GM12878 (cell line): ENCODE data around the gene ADAT3. TPM values are rescaled to one million over a fixed set of nuclear protein-coding genes. Genes with fewer than 3 reads are reported as not detected.

Experiments
- polyA plus RNA-seq, 11 experiments: library from polyadenylated mRNA; depleted of rRNA in 4 of 11; unstranded in 6 of 11; stranded (reverse) in 5 of 11; fragments of >200 nt; fragmentation: Nextera tagmentation in 4 of 11; fragmentation: Illumina TruSeq in 1 of 11; extraction: Ambion mirVana in 4 of 11; extraction: Trizol in 1 of 11; gene quantifications; 1 replicate in 1 of 11; 2 replicates in 10 of 11; pipeline versions ENCODE4 v1.2.1 to v1.2.3, GENCODE V29; 2011 to 2016; ENCODE audit warnings: inconsistent platforms in 2 of 11, missing spikeins in 2 of 11, low read depth in 1 of 11
- total RNA-seq, 4 experiments: library from RNA; depleted of rRNA in 3 of 4; stranded (reverse); fragments of >200 nt in 3 of 4; fragmentation: Illumina TruSeq in 1 of 4; extraction: Trizol in 1 of 4; gene quantifications; 2 replicates each; pipeline versions ENCODE4 v1.2.1 to v1.2.3, GENCODE V29; 2013 to 2021

Gene ADAT3
- total and polyA plus RNA-seq, 10 of the 15 experiments (the other 5 are each of a cell fraction or from before 2014, with no cell fraction given): 0.27 to 11.8 (median 7.7) TPM; not detected in 3

Other genes with a start within 250 kb of the ADAT3 start
Only the 7 nearest of the 12 such genes appear.
- 0.38 and 0.51 TPM in 2 replicates for gene ATP8B3, start 93.1 kb upstream of the ADAT3 start, total RNA-seq (2014; rRNA removed)
- 0.36 and 0.74 TPM in 2 replicates for gene ATP8B3, start 93.1 kb upstream of the ADAT3 start, total RNA-seq (2014; rRNA removed; fragmentation: Illumina TruSeq; extraction: Trizol)
- gene ATP8B3, start 93.1 kb upstream of the ADAT3 start, total RNA-seq (2021): 1.0 and 1.7 TPM in 2 replicates
- 0.86 and 1.6 TPM in 2 replicates for gene ATP8B3, start 93.1 kb upstream of the ADAT3 start, polyA plus RNA-seq (2011; rRNA removed)
- gene ATP8B3, start 93.1 kb upstream of the ADAT3 start, polyA plus RNA-seq (2014; fragmentation: Illumina TruSeq; extraction: Trizol): 0.43 and 0.48 TPM in 2 replicates
- gene ATP8B3, start 93.1 kb upstream of the ADAT3 start, polyA plus RNA-seq (2014; fragmentation: Nextera tagmentation; extraction: Ambion mirVana): under 1 TPM; 0.13 to 0.34 TPM
- 0.76 and 1.3 TPM in 2 replicates for gene ATP8B3, start 93.1 kb upstream of the ADAT3 start, polyA plus RNA-seq (2014; rRNA removed)
- gene ATP8B3, start 93.1 kb upstream of the ADAT3 start, polyA plus RNA-seq (2016; fragmentation: Nextera tagmentation; extraction: Ambion mirVana): 1 to 10 TPM in 1 of 2 experiments, under 1 TPM in 1; 0.54 to 1.0 TPM
- gene REXO1, start 56.9 kb upstream of the ADAT3 start, total RNA-seq (2014; rRNA removed): 5.2 and 11.7 TPM in 2 replicates
- gene REXO1, start 56.9 kb upstream of the ADAT3 start, total RNA-seq (2014; rRNA removed; fragmentation: Illumina TruSeq; extraction: Trizol): 6.4 and 8.5 TPM in 2 replicates
- gene REXO1, start 56.9 kb upstream of the ADAT3 start, total RNA-seq (2021): 38.1 and 45.2 TPM in 2 replicates
- 2.7 and 9.5 TPM in 2 replicates for gene REXO1, start 56.9 kb upstream of the ADAT3 start, polyA plus RNA-seq (2011; rRNA removed)
- gene REXO1, start 56.9 kb upstream of the ADAT3 start, polyA plus RNA-seq (2014; fragmentation: Illumina TruSeq; extraction: Trizol): 4.0 and 8.2 TPM in 2 replicates
- under 1 TPM; 0.03 to 0.64 TPM for gene REXO1, start 56.9 kb upstream of the ADAT3 start, polyA plus RNA-seq (2014; fragmentation: Nextera tagmentation; extraction: Ambion mirVana)
- 31.3 and 38.2 TPM in 2 replicates for gene REXO1, start 56.9 kb upstream of the ADAT3 start, polyA plus RNA-seq (2014; rRNA removed)
- gene REXO1, start 56.9 kb upstream of the ADAT3 start, polyA plus RNA-seq (2016; fragmentation: Nextera tagmentation; extraction: Ambion mirVana): 1 to 10 TPM; 3.7 to 8.4 TPM
- gene KLF16, start 41.8 kb upstream of the ADAT3 start, total RNA-seq (2014; rRNA removed): 5.4 and 6.2 TPM in 2 replicates
- gene KLF16, start 41.8 kb upstream of the ADAT3 start, total RNA-seq (2014; rRNA removed; fragmentation: Illumina TruSeq; extraction: Trizol): 2.2 and 2.6 TPM in 2 replicates
- 37.6 and 41.2 TPM in 2 replicates for gene KLF16, start 41.8 kb upstream of the ADAT3 start, total RNA-seq (2021)
- gene KLF16, start 41.8 kb upstream of the ADAT3 start, polyA plus RNA-seq (2011; rRNA removed): 0.89 and 1.6 TPM in 2 replicates
- gene KLF16, start 41.8 kb upstream of the ADAT3 start, polyA plus RNA-seq (2014; fragmentation: Illumina TruSeq; extraction: Trizol): 0.57 and 2.6 TPM in 2 replicates
- under 1 TPM; 0.03 to 0.24 TPM for gene KLF16, start 41.8 kb upstream of the ADAT3 start, polyA plus RNA-seq (2014; fragmentation: Nextera tagmentation; extraction: Ambion mirVana)
- gene KLF16, start 41.8 kb upstream of the ADAT3 start, polyA plus RNA-seq (2014; rRNA removed): 13.4 and 13.7 TPM in 2 replicates
- 1 to 10 TPM; 2.1 to 2.5 TPM for gene KLF16, start 41.8 kb upstream of the ADAT3 start, polyA plus RNA-seq (2016; fragmentation: Nextera tagmentation; extraction: Ambion mirVana)
- gene ABHD17A, start 19.9 kb upstream of the ADAT3 start, total RNA-seq (2014; rRNA removed): 109 and 126 TPM in 2 replicates
- 5.6 and 7.0 TPM in 2 replicates for gene ABHD17A, start 19.9 kb upstream of the ADAT3 start, total RNA-seq (2014; rRNA removed; fragmentation: Illumina TruSeq; extraction: Trizol)
- 72.6 and 77.6 TPM in 2 replicates for gene ABHD17A, start 19.9 kb upstream of the ADAT3 start, total RNA-seq (2021)
- 7.7 and 25.3 TPM in 2 replicates for gene ABHD17A, start 19.9 kb upstream of the ADAT3 start, polyA plus RNA-seq (2011; rRNA removed)
- gene ABHD17A, start 19.9 kb upstream of the ADAT3 start, polyA plus RNA-seq (2014; fragmentation: Illumina TruSeq; extraction: Trizol): 0.87 and 2.5 TPM in 2 replicates
- under 1 TPM in 1 of 2 experiments, not detected in 1; 0.13 TPM for gene ABHD17A, start 19.9 kb upstream of the ADAT3 start, polyA plus RNA-seq (2014; fragmentation: Nextera tagmentation; extraction: Ambion mirVana)
- gene ABHD17A, start 19.9 kb upstream of the ADAT3 start, polyA plus RNA-seq (2014; rRNA removed): 84.5 and 105 TPM in 2 replicates
- gene ABHD17A, start 19.9 kb upstream of the ADAT3 start, polyA plus RNA-seq (2016; fragmentation: Nextera tagmentation; extraction: Ambion mirVana): 10 to 100 TPM; 28.8 to 45.7 TPM
- gene SCAMP4, start within 50 bp of the ADAT3 start, total RNA-seq (2014; rRNA removed): 16.9 and 19.3 TPM in 2 replicates
- gene SCAMP4, start within 50 bp of the ADAT3 start, total RNA-seq (2014; rRNA removed; fragmentation: Illumina TruSeq; extraction: Trizol): 6.5 and 7.0 TPM in 2 replicates
- 34.7 and 38.7 TPM in 2 replicates for gene SCAMP4, start within 50 bp of the ADAT3 start, total RNA-seq (2021)
- gene SCAMP4, start within 50 bp of the ADAT3 start, polyA plus RNA-seq (2011; rRNA removed): 2.7 and 5.6 TPM in 2 replicates
- gene SCAMP4, start within 50 bp of the ADAT3 start, polyA plus RNA-seq (2014; fragmentation: Illumina TruSeq; extraction: Trizol): 5.1 and 8.7 TPM in 2 replicates
- 1 to 10 TPM in 1 of 2 experiments, under 1 TPM in 1; 0.63 to 2.3 TPM for gene SCAMP4, start within 50 bp of the ADAT3 start, polyA plus RNA-seq (2014; fragmentation: Nextera tagmentation; extraction: Ambion mirVana)
- 24.4 and 33.2 TPM in 2 replicates for gene SCAMP4, start within 50 bp of the ADAT3 start, polyA plus RNA-seq (2014; rRNA removed)
- 10 to 100 TPM; 33.8 to 34.4 TPM for gene SCAMP4, start within 50 bp of the ADAT3 start, polyA plus RNA-seq (2016; fragmentation: Nextera tagmentation; extraction: Ambion mirVana)
- gene CSNK1G2, start 35.8 kb downstream of the ADAT3 start, total RNA-seq (2014; rRNA removed): 78.9 and 79.6 TPM in 2 replicates
- 24.6 and 32.5 TPM in 2 replicates for gene CSNK1G2, start 35.8 kb downstream of the ADAT3 start, total RNA-seq (2014; rRNA removed; fragmentation: Illumina TruSeq; extraction: Trizol)
- gene CSNK1G2, start 35.8 kb downstream of the ADAT3 start, total RNA-seq (2021): 67.3 and 71.3 TPM in 2 replicates
- 25.2 and 54.1 TPM in 2 replicates for gene CSNK1G2, start 35.8 kb downstream of the ADAT3 start, polyA plus RNA-seq (2011; rRNA removed)
- gene CSNK1G2, start 35.8 kb downstream of the ADAT3 start, polyA plus RNA-seq (2014; fragmentation: Illumina TruSeq; extraction: Trizol): 3.1 and 17.5 TPM in 2 replicates
- under 1 TPM; 0.64 to 0.84 TPM for gene CSNK1G2, start 35.8 kb downstream of the ADAT3 start, polyA plus RNA-seq (2014; fragmentation: Nextera tagmentation; extraction: Ambion mirVana)
- gene CSNK1G2, start 35.8 kb downstream of the ADAT3 start, polyA plus RNA-seq (2014; rRNA removed): 107 and 109 TPM in 2 replicates
- gene CSNK1G2, start 35.8 kb downstream of the ADAT3 start, polyA plus RNA-seq (2016; fragmentation: Nextera tagmentation; extraction: Ambion mirVana): 1 to 10 TPM; 4.6 to 5.6 TPM
- gene BTBD2, start 110.3 kb downstream of the ADAT3 start, total RNA-seq (2014; rRNA removed): 18.3 and 19.9 TPM in 2 replicates
- 8.2 and 10.6 TPM in 2 replicates for gene BTBD2, start 110.3 kb downstream of the ADAT3 start, total RNA-seq (2014; rRNA removed; fragmentation: Illumina TruSeq; extraction: Trizol)
- 62.2 and 66.2 TPM in 2 replicates for gene BTBD2, start 110.3 kb downstream of the ADAT3 start, total RNA-seq (2021)
- 8.8 and 18.6 TPM in 2 replicates for gene BTBD2, start 110.3 kb downstream of the ADAT3 start, polyA plus RNA-seq (2011; rRNA removed)
- 3.2 and 10.1 TPM in 2 replicates for gene BTBD2, start 110.3 kb downstream of the ADAT3 start, polyA plus RNA-seq (2014; fragmentation: Illumina TruSeq; extraction: Trizol)
- gene BTBD2, start 110.3 kb downstream of the ADAT3 start, polyA plus RNA-seq (2014; fragmentation: Nextera tagmentation; extraction: Ambion mirVana): under 1 TPM; 0.13 to 0.37 TPM
- 45.4 and 50.9 TPM in 2 replicates for gene BTBD2, start 110.3 kb downstream of the ADAT3 start, polyA plus RNA-seq (2014; rRNA removed)
- gene BTBD2, start 110.3 kb downstream of the ADAT3 start, polyA plus RNA-seq (2016; fragmentation: Nextera tagmentation; extraction: Ambion mirVana): 1 to 10 TPM; 4.5 to 5.5 TPM